MM.1S (cell line): Measurements from ENCODE around the gene GPSM1.
"Not testable (repeated sequence)": the region's sequence is repeated elsewhere in the genome, so short reads cannot be mapped to it uniquely, and the experiment has no call there.

Experiments used
- DNase-seq: peaks from one replicate; pipeline ENCODE4 v3.0.0-alpha.2; 2015
- H2AFZ ChIP-seq: fragments of 300-600 bp; sonication (generic); 2 replicates; pipeline ENCODE4 v1.6.0; 2016; ENCODE audit warnings: antibody characterized with exemption, low read length
- H3F3A ChIP-seq: fragments of 300-600 bp; sonication (generic); 2 replicates; pipeline ENCODE4 v1.6.1; 2016; ENCODE audit warnings: mild to moderate bottlenecking, antibody characterized with exemption, low read length, moderate library complexity, mixed read lengths; ENCODE audit not compliant: insufficient read depth
- H3K27ac ChIP-seq: fragments of 300-600 bp; sonication (generic); 2 replicates; pipeline ENCODE4 v1.5.1; 2016; ENCODE audit warnings: mild to moderate bottlenecking, low read length
- H3K27me3 ChIP-seq: fragments of 300-600 bp; sonication (generic); replicated peaks from 2 replicates; pipeline ENCODE4 v1.6.0; 2016; ENCODE audit warnings: low read length; ENCODE audit not compliant: insufficient read depth
- H3K36me3 ChIP-seq: fragments of 300-600 bp; sonication (generic); replicated peaks from 2 replicates; pipeline ENCODE4 v1.6.1; 2016; ENCODE audit warnings: mild to moderate bottlenecking, low read length, mixed read lengths; ENCODE audit not compliant: insufficient read depth
- H3K4me1 ChIP-seq: fragments of 300-600 bp; sonication (generic); 2 replicates; pipeline ENCODE4 v1.6.1; 2016; ENCODE audit warnings: low read length, mixed read lengths
- H3K4me2 ChIP-seq: fragments of 300-600 bp; sonication (generic); 2 replicates; pipeline ENCODE4 v1.6.0; 2016; ENCODE audit warnings: low read depth, low read length
- H3K4me3 ChIP-seq: fragments of 300-600 bp; sonication (generic); 2 replicates; pipeline ENCODE4 v1.5.1; 2016; ENCODE audit warnings: low read length, mixed read lengths
- H3K79me2 ChIP-seq: fragments of 300-600 bp; sonication (generic); 2 replicates; pipeline ENCODE4 v1.6.1; 2016; ENCODE audit warnings: mixed run types, low read length, mixed read lengths
- H3K9ac ChIP-seq: fragments of 300-600 bp; sonication (generic); 2 replicates; pipeline ENCODE4 v1.6.1; 2016; ENCODE audit warnings: low read length, mixed read lengths
- H3K9me2 ChIP-seq: fragments of 300-600 bp; sonication (generic); replicated peaks from 2 replicates; pipeline ENCODE4 v1.6.1; 2016; ENCODE audit warnings: mild to moderate bottlenecking, low read length, mixed read lengths; ENCODE audit not compliant: insufficient read depth
- H3K9me3 ChIP-seq: fragments of 300-600 bp; sonication (generic); replicated peaks from 2 replicates; pipeline ENCODE4 v1.6.1; 2016; ENCODE audit warnings: mild to moderate bottlenecking, low read length, mixed read lengths; ENCODE audit not compliant: insufficient read depth
- H4K20me1 ChIP-seq: fragments of 300-600 bp; sonication (generic); 2 replicates; pipeline ENCODE4 v1.6.1; 2016; ENCODE audit warnings: mild to moderate bottlenecking, low read length, moderate library complexity, mixed read lengths; ENCODE audit not compliant: insufficient read depth
- CTCF ChIP-seq: fragments of 300-600 bp; sonication (generic); IDR thresholded peaks from 2 replicates; pipeline ENCODE4 v1.5.1; 2016; ENCODE audit warnings: antibody characterized with exemption, low read length, mixed read lengths
- EZH2 ChIP-seq: fragments of 300-600 bp; sonication (generic); optimal IDR thresholded peaks from 2 replicates; pipeline ENCODE3; 2017; ENCODE audit warnings: low read depth, mild to moderate bottlenecking, antibody characterized with exemption, low read length, mixed read lengths
- EZH2phosphoT487 ChIP-seq: fragments of 300-600 bp; sonication (generic); IDR thresholded peaks from 2 replicates; pipeline ENCODE4 v1.6.1; 2018; ENCODE audit warnings: antibody characterized with exemption, low read length

The GPSM1 gene

GRCh38 chr9:136320972-136321371, 6.4 kb upstream of the GPSM1 start:
- H3K4me1 ChIP-seq, H3K9me2 ChIP-seq: not testable (repeated sequence)

GRCh38 chr9:136321561-136321960, 5.8 kb upstream of the GPSM1 start:
- H3K4me1 ChIP-seq, result no peaks in the 10 kb centered on the region
- no peaks in the 10 kb centered on the region for H3K9me3 ChIP-seq
- no peaks in the 10 kb centered on the region for H3K36me3 ChIP-seq
- no peak overlapping the region for H3K9ac ChIP-seq
- peaks cover 97% of the 10 kb centered on the region for H3K27me3 ChIP-seq
- no peak overlapping the region for H3K4me3 ChIP-seq
- no peak for DNase-seq
- no peak overlapping the region for H3K4me2 ChIP-seq
- no peaks in the 10 kb centered on the region for H3K79me2 ChIP-seq
- no peak overlapping the region for H3K27ac ChIP-seq
- no peaks in the 10 kb centered on the region for H3K9me2 ChIP-seq
- no peaks in the 10 kb centered on the region for H4K20me1 ChIP-seq
- no peak overlapping the region for H2AFZ ChIP-seq
- no peaks in the 10 kb centered on the region for H3F3A ChIP-seq
- no peak for TF ChIP-seq EZH2phosphoT487
- no peak for TF ChIP-seq CTCF
- TF ChIP-seq EZH2, result no peak

More at GRCh38 chr9:136320972-136321371, 6.4 kb upstream of the GPSM1 start:
- not testable (repeated sequence) for H3K9me3 ChIP-seq, H3K79me2 ChIP-seq, H3K4me3 ChIP-seq, H4K20me1 ChIP-seq, H3K27ac ChIP-seq, H3K9ac ChIP-seq, H2AFZ ChIP-seq, DNase-seq, H3F3A ChIP-seq, H3K4me2 ChIP-seq, H3K36me3 ChIP-seq
- peaks cover 97% of the 10 kb centered on the region for H3K27me3 ChIP-seq

GRCh38 chr9:136322756-136323330, 4.5 kb upstream of the GPSM1 start:
- H3K9ac ChIP-seq, result no peak overlapping the region
- H3K27me3 ChIP-seq, result peaks cover 90% of the 10 kb centered on the region
- no peaks in the 10 kb centered on the region for H3F3A ChIP-seq
- H3K79me2 ChIP-seq, result no peaks in the 10 kb centered on the region
- no peaks in the 10 kb centered on the region for H4K20me1 ChIP-seq
- TF ChIP-seq CTCF (no peak), EZH2phosphoT487 (no peak), EZH2 (no peak)
- no peak for DNase-seq
- no peak overlapping the region for H3K27ac ChIP-seq
- no peak overlapping the region for H3K4me2 ChIP-seq
- H3K9me3 ChIP-seq, result no peaks in the 10 kb centered on the region
- no peak overlapping the region for H3K4me3 ChIP-seq
- H2AFZ ChIP-seq, result no peak overlapping the region
- H3K9me2 ChIP-seq, result no peaks in the 10 kb centered on the region
- no peaks in the 10 kb centered on the region for H3K4me1 ChIP-seq
- H3K36me3 ChIP-seq, result no peaks in the 10 kb centered on the region

- no peak overlapping the region for H3K27ac ChIP-seq
Observed at GRCh38 chr9:136323371-136323789, 4.0 kb upstream of the GPSM1 start.

More at GRCh38 chr9:136323371-136323789, 4.0 kb upstream of the GPSM1 start:
- Histone ChIP-seq H3K36me3 (no peaks in the 10 kb centered on the region), H3K9me3 (no peaks in the 10 kb centered on the region), H3K79me2 (no peaks in the 10 kb centered on the region), H3K4me2 (no peak overlapping the region), H3K9me2 (no peaks in the 10 kb centered on the region), H3K4me3 (no peak overlapping the region), H3K9ac (no peak overlapping the region), H3F3A (no peaks in the 10 kb centered on the region), H3K27me3 (peaks cover 90% of the 10 kb centered on the region), H2AFZ (no peak overlapping the region), H4K20me1 (no peaks in the 10 kb centered on the region), H3K4me1 (no peaks in the 10 kb centered on the region)
- TF ChIP-seq EZH2phosphoT487 (no peak), CTCF (no peak), EZH2 (no peak)
- DNase-seq, result no peak
